AG09309 (cell line): ENCODE results near the gene OR3A1.
"Not testable (repeated sequence)": the region's sequence is repeated elsewhere in the genome, so short reads cannot be mapped to it uniquely, and the experiment has no call there.

ENCODE experiments used
- DNase-seq: peaks from one replicate; pipeline ENCODE4 v3.0.0-alpha.2; 2010; ENCODE audit warnings: low read depth
- H3K4me3 ChIP-seq: 2 replicates; pipeline ENCODE4 v1.5.1; 2011; ENCODE audit warnings: mild to moderate bottlenecking, low read depth, low read length, moderate library complexity; ENCODE audit not compliant: control insufficient read depth
- TF ChIP-seq, protein P1 (sequence below): IDR thresholded peaks from 2 replicates; pipeline ENCODE4 v1.5.1; 2011; ENCODE audit warnings: mild to moderate bottlenecking, low read depth, low read length, inconsistent platforms; ENCODE audit not compliant: insufficient read depth, control insufficient read depth; ENCODE audit errors: missing control alignments

OR3A1 gene

GRCh38 chr17:3282901-3283300 is 15.3 kb downstream of the OR3A1 start:
- TF ChIP-seq, protein P1, sequence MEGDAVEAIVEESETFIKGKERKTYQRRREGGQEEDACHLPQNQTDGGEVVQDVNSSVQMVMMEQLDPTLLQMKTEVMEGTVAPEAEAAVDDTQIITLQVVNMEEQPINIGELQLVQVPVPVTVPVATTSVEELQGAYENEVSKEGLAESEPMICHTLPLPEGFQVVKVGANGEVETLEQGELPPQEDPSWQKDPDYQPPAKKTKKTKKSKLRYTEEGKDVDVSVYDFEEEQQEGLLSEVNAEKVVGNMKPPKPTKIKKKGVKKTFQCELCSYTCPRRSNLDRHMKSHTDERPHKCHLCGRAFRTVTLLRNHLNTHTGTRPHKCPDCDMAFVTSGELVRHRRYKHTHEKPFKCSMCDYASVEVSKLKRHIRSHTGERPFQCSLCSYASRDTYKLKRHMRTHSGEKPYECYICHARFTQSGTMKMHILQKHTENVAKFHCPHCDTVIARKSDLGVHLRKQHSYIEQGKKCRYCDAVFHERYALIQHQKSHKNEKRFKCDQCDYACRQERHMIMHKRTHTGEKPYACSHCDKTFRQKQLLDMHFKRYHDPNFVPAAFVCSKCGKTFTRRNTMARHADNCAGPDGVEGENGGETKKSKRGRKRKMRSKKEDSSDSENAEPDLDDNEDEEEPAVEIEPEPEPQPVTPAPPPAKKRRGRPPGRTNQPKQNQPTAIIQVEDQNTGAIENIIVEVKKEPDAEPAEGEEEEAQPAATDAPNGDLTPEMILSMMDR = no peak
- H3K4me3 ChIP-seq = no peak overlapping the region
- no peak for DNase-seq

DNA sequence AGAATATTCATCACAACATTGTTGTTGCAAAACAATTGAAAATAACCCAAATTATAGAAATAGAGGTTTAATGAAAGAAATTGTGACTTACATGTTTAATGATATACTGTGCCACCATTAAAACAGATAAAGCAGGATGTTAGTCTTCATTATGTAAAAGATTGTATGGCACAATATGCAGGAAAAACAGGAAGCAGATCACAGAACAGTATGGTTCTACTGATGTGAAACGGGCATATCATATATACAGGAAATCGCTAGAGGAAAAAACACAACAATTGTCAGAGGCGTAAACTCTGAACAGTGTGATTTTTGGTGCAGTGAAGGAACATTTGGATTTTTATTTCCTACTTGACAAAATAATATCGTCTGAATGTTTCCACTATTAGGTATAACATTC is 22.0 kb downstream of the OR3A1 start:
- no peak overlapping the region for H3K4me3 ChIP-seq
- DNase-seq = no peak
- TF ChIP-seq, protein P1 = no peak

GRCh38 chr17:3271072-3271848 is 26.9 kb downstream of the OR3A1 start:
- no peak overlapping the region for H3K4me3 ChIP-seq
- TF ChIP-seq, protein P1 = no peak
- no peak for DNase-seq

- no peak overlapping the region for H3K4me3 ChIP-seq
These were observed 37.6 kb downstream of the OR3A1 start for GRCh38 chr17:3260600-3260999.

DNA sequence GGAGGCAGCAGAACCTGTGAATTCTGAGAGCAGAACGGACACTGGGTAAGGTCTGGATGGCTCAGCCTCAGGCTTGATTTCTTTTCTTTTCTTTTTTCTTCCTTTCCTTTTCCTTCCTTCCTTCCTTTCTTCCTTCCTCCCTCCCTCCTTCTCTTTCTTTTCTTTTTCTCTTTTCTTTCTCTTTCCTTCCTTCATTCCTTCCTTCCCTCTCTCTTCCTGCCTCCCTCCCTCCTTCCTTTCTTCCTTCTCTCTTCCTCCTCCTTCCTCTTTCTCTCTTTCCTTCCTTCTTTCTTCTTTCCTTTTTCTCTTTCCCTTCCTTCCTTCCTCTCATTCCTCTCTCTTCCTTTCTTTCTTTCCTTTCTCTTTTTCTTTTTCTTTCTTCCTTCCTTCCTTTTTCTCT is 38.0 kb downstream of the OR3A1 start:
- TF ChIP-seq, protein P1 = no peak
- DNase-seq = no peak
- no peak overlapping the region for H3K4me3 ChIP-seq

More at GRCh38 chr17:3260600-3260999, 37.6 kb downstream of the OR3A1 start:
- DNase-seq = no peak
- TF ChIP-seq, protein P1 = no peak

DNA sequence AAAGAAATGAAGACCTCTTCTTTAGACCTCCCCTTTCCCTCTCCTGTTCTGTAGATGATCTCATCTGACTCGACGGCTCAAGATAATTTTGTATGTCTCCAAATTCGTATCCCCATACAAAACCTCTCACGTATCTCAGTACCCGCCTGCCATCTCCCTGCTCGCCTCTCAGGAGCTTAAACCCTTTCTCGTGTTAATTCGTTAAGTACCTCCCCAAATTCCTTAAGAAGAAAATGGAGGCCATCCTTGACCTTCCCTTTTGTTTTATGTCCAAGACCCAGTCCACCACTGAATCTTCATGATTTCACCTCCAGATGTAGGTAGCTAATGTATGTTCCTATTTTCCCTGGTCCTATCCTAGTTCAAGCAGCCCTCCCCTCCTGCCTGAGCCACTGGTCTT is 41.6 kb downstream of the OR3A1 start:
- DNase-seq = no peak
- no peak overlapping the region for H3K4me3 ChIP-seq
- TF ChIP-seq, protein P1 = no peak

DNA sequence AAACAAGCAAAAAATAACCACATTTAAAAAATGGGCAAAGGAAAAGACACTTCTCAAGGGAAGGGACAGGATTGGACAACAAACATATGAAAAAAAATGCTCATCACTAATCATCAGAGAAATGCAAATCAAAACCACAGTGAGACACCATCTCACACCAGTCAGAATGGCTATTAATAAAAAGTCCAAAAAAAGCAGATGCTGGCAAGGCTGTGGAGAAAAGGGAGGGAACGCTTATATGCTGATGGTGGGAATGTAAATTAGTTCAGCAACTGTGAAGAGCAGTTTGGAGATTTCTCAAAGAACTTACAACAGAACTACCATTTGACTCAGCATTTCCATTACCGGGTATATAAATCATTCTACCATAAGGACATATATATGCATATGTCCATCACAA is 49.1 kb downstream of the OR3A1 start:
- DNase-seq = not testable (repeated sequence)

DNA sequence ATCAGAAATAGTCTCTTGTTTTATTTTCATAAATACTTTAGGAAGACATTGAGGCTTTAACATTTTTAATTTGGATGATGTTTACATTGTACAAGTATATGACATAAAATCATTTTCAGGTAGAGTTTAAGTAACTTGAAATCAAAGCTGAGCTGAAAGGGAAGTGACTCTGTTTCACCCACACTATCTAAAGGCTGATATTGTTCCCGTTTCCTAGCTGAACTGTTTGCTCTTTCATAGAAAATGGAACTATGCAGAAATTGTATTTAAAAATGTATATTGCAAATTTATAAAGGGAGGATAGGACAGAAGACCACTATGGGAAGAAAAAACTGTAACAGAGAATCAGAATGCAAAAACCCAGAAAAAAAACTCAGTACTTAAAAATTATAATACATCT is 53.3 kb downstream of the OR3A1 start:
- H3K4me3 ChIP-seq, DNase-seq: not testable (repeated sequence)

More for the DNA sequence above, 49.1 kb downstream of the OR3A1 start:
- not testable (repeated sequence) for H3K4me3 ChIP-seq

DNA sequence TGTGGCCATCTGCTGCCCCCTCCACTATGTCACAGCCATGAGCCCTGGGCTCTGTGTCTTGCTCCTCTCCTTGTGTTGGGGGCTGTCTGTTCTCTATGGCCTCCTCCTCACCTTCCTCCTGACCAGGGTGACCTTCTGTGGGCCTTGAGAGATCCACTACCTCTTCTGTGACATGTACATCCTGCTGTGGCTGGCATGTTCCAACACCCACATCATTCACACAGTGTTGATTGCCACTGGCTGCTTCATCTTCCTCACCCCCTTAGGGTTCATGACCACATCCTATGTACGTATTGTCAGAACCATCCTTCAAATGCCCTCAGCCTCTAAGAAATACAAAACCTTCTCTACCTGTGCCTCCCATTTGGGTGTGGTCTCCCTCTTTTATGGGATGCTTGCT is 57.1 kb downstream of the OR3A1 start:
- not testable (repeated sequence) for DNase-seq, H3K4me3 ChIP-seq
